ENCODE data around the gene SHQ1. TPM values are rescaled to one million over a fixed set of nuclear protein-coding genes. Genes with fewer than 3 reads are reported as not detected.

The SHQ1 gene
- total RNA-seq, 1 experiment from 2014 or later = 32.5 TPM

GRCh38 chr3:72797773-72798543 is 50.3 kb downstream of the SHQ1 start:
- Histone ChIP-seq H4K91ac (ENCODE audit: insufficient read length, low read depth, low read length) (no peak overlapping the region), H2BK20ac (ENCODE audit: low read depth, low read length, poor library complexity, severe bottlenecking) (no peak overlapping the region), H3K9me3 (ENCODE audit: control insufficient read depth, low read depth, low read length) (no peaks in the 10 kb centered on the region), H2BK12ac (ENCODE audit: insufficient read length, low read depth, low read length) (no peak overlapping the region), H3K4me2 (ENCODE audit: insufficient read depth, insufficient read length, low read length) (no peak overlapping the region), H3K18ac (ENCODE audit: insufficient read length, low read depth, low read length) (peak overlapping the region; percentile 4), H3K23me2 (ENCODE audit: insufficient read length, low read depth, low read length, poor library complexity, severe bottlenecking) (no peaks in the 10 kb centered on the region), H2BK120ac (ENCODE audit: low read depth, low read length, poor library complexity, severe bottlenecking) (no peak overlapping the region), H4K5ac (ENCODE audit: insufficient read length, low read depth, low read length) (no peak overlapping the region), H3K79me2 (ENCODE audit: insufficient read depth, low read length) (no peaks in the 10 kb centered on the region), H4K20me1 (ENCODE audit: control insufficient read depth, insufficient read depth, insufficient read length) (peaks cover 3% of the 10 kb centered on the region), H3K27ac (ENCODE audit: insufficient read length, low read depth, low read length) (no peak overlapping the region), H2AFZ (ENCODE audit: low read length) (no peak overlapping the region), H3T11ph (ENCODE audit: low read length) (no peak overlapping the region), H3K14ac (ENCODE audit: insufficient read depth, low read length) (no peak overlapping the region), H4K8ac (replicated peaks; ENCODE audit: insufficient read length, low read depth, low read length) (no peak overlapping the region), H3K9ac (ENCODE audit: extremely low read depth, insufficient read length, low read length) (no peak overlapping the region), H3K27me3 (ENCODE audit: insufficient read depth, low read length) (no peaks in the 10 kb centered on the region), H2BK15ac (ENCODE audit: low read depth, low read length) (no peak overlapping the region), H3K4ac (ENCODE audit: low read depth, low read length) (no peak overlapping the region; the same call in 1 of the 2 replicates), H2BK5ac (ENCODE audit: insufficient read length, low read length) (no peak overlapping the region), H3K23ac (ENCODE audit: insufficient read length, low read depth, low read length) (no peak overlapping the region), H2AK5ac (ENCODE audit: insufficient read length, low read length) (no peak overlapping the region), H3K79me1 (ENCODE audit: insufficient read depth, low read depth, low read length, poor library complexity, severe bottlenecking) (no peaks in the 10 kb centered on the region), H3K56ac (ENCODE audit: insufficient read length, low read depth, low read length) (no peak overlapping the region), H3K4me1 (ENCODE audit: insufficient read depth, low read length) (peaks cover 9% of the 10 kb centered on the region; the same call in 1 of the 2 replicates)
- Mint-ChIP-seq H3K27ac (peak overlapping the region; percentile 2 to 55 (median 35); a peak in 4 of 7 replicates), H3K4me1 (peaks cover 26 to 36% of the 10 kb centered on the region in 2 experiments), H3K36me3 (ENCODE audit: insufficient read depth in 1 of 3, low read depth in 3 of 3) (peaks cover 0 to 8% (median 2%) of the 10 kb centered on the region in 3 experiments; a peak in 2 of 7 replicates), H3K9me3 (no peaks in the 10 kb centered on the region), H3K27me3 (ENCODE audit: low read depth) (no peaks in the 10 kb centered on the region), H3K4me3 (no peak overlapping the region)
- no peak for TF ChIP-seq CTCF (conservative IDR thresholded peaks at IDR 0.05)
- WGBS (ENCODE audit: extremely low coverage, insufficient read length, low lambda C conversion rate) = no CpG with 5 or more reads among the region's 12 CpGs
- no peak for DNase-seq
